HepG2 (cell line): Measurements from ENCODE around the gene GUCY2C. TPM values are rescaled to one million over a fixed set of nuclear protein-coding genes. Genes with fewer than 3 reads are reported as not detected.

Experiments
- ATAC-seq: fragments of 200-7000 bp; cut with Tn5 transposase; 3 replicates; pipeline ENCODE4 v1.9.1; 2020; ENCODE audit warnings: mild to moderate bottlenecking, moderate library complexity
- BruUV-seq: library from RNA; stranded (reverse); fragments of 400-500 nt; replicated peaks from 2 replicates; lab custom pipeline; 2021; lab: Mats Ljungman, UMichigan
- CTCF ChIA-PET: fragments of 300-600 bp; formaldehyde crosslinking; extraction: SDS; loops from one replicate; lab custom pipeline; 2021; ENCODE audit warnings: low total read pairs, inconsistent platforms, low intra/inter-chr PET ratio; lab: Yijun Ruan, JAX
- POLR2A ChIA-PET: fragments of 350-600 bp; sonication (Branson Sonifier 250); formaldehyde crosslinking; loops from one replicate; lab custom pipeline; 2020; ENCODE audit warnings: antibody characterized with exemption, inconsistent platforms; lab: Yijun Ruan, JAX
- DNase-seq: peaks from one replicate; pipeline ENCODE4 v3.0.0-alpha.2; 2015; ENCODE audit warnings: low spot score
- FAIRE-seq: peaks from 3 replicates; lab custom pipeline; 2011; peaks lifted over from hg19 to GRCh38; lab: Jason Lieb, UNC
- H2AFZ ChIP-seq: one replicate; pipeline ENCODE4 v1.6.1; 2011; ENCODE audit warnings: low read length, inconsistent platforms
- H3K27ac ChIP-seq: fragments of 300-600 bp; 3 replicates; pipeline ENCODE4 v1.8.0; 2011; ENCODE audit warnings: mixed run types, mild to moderate bottlenecking, mixed read lengths, low read length, inconsistent platforms; ENCODE audit not compliant: insufficient read depth; ENCODE audit errors: extremely low read length
- H3K27me3 ChIP-seq, 2 experiments: fragments of 200-600 bp in 1 of 2; 2 replicates in 1 of 2; 3 replicates in 1 of 2; pipeline versions ENCODE4 v1.6.0 to v1.8.0; 2011; ENCODE audit warnings: low read length in 2 of 2, mild to moderate bottlenecking in 2 of 2, moderate library complexity in 2 of 2, inconsistent platforms in 1 of 2; ENCODE audit not compliant: insufficient read depth in 2 of 2, control insufficient read depth in 1 of 2
- H3K36me3 ChIP-seq, 2 experiments: fragments of 200-600 bp in 1 of 2; replicated peaks in 1 of 2; 2 replicates in 1 of 2; 3 replicates in 1 of 2; pipeline versions ENCODE4 v1.5.1 to v1.8.0; 2011; ENCODE audit warnings: low read length in 2 of 2, inconsistent platforms in 1 of 2; ENCODE audit not compliant: insufficient read depth in 2 of 2, control insufficient read depth in 1 of 2
- H3K4me1 ChIP-seq: 2 replicates; pipeline ENCODE4 v1.5.1; 2012; ENCODE audit warnings: low read length, inconsistent platforms; ENCODE audit not compliant: insufficient read depth
- H3K4me2 ChIP-seq: 2 replicates; pipeline ENCODE4 v1.6.0; 2011; ENCODE audit warnings: low read depth, low read length, inconsistent platforms
- H3K4me3 ChIP-seq, 3 experiments: fragments of 200-600 bp in 1 of 3; sonication (generic), shearing (Covaris generic) in 1 of 3; replicated peaks in 1 of 3; 2 replicates each; pipeline ENCODE4 v1.5.1; 2011 to 2016; ENCODE audit warnings: low read length in 3 of 3, inconsistent platforms in 2 of 3, low read depth in 2 of 3, mild to moderate bottlenecking in 2 of 3, control low read depth in 1 of 3, mixed read lengths in 1 of 3; ENCODE audit not compliant: insufficient read depth in 1 of 3
- H3K79me2 ChIP-seq: one replicate; pipeline ENCODE4 v1.6.1; 2011; ENCODE audit warnings: low read length, inconsistent platforms; ENCODE audit not compliant: insufficient read depth
- H3K9ac ChIP-seq: 2 replicates; pipeline ENCODE4 v1.6.0; 2011; ENCODE audit warnings: mild to moderate bottlenecking, low read depth, low read length, inconsistent platforms; ENCODE audit not compliant: insufficient read depth
- H3K9me3 ChIP-seq: 2 replicates; pipeline ENCODE4 v1.5.1; 2012; ENCODE audit warnings: mild to moderate bottlenecking, low read length
- H4K20me1 ChIP-seq: 2 replicates; pipeline ENCODE4 v1.6.0; 2011; ENCODE audit warnings: inconsistent platforms, mild to moderate bottlenecking, low read length, moderate library complexity; ENCODE audit not compliant: insufficient read depth
- CBX5 ChIP-seq: sonication (generic); formaldehyde crosslinking; IDR thresholded peaks from 2 replicates; pipeline ENCODE4 v1.4.0; 2020; ENCODE audit warnings: missing genetic modification reagents, borderline replicate concordance
- FOXA3 ChIP-seq: IDR thresholded peaks from 2 replicates; pipeline ENCODE4 v1.6.1; 2016; ENCODE audit warnings: missing genetic modification reagents, missing compliant biosample characterization
- GTF3A ChIP-seq: sonication (generic); formaldehyde crosslinking; conservative IDR thresholded peaks from 2 replicates; pipeline ENCODE4 v1.4.0; 2020; ENCODE audit warnings: mild to moderate bottlenecking, missing genetic modification reagents
- KAT7 ChIP-seq: IDR thresholded peaks from 2 replicates; pipeline ENCODE4 v1.6.1; 2018; ENCODE audit warnings: borderline replicate concordance, missing compliant biosample characterization
- NFYB ChIP-seq: sonication (generic); formaldehyde crosslinking; IDR thresholded peaks from 2 replicates; pipeline ENCODE4 v1.4.0; 2020; ENCODE audit warnings: missing genetic modification reagents
- PHB2 ChIP-seq: fragments of 450-650 bp; IDR thresholded peaks from 2 replicates; pipeline ENCODE4 v1.6.1; 2018; ENCODE audit not compliant: partially characterized antibody
- RFX1 ChIP-seq: fragments of 450-650 bp; IDR thresholded peaks from 2 replicates; pipeline ENCODE4 v1.6.1; 2017
- ZNF431 ChIP-seq: sonication (generic); formaldehyde crosslinking; IDR thresholded peaks from 2 replicates; pipeline ENCODE4 v1.9.0; 2022; ENCODE audit warnings: missing genetic modification reagents, low read depth, mild to moderate bottlenecking, borderline replicate concordance
- ZZZ3 ChIP-seq: sonication (generic); formaldehyde crosslinking; IDR thresholded peaks from 2 replicates; pipeline ENCODE4 v1.4.0; 2020; ENCODE audit warnings: missing genetic modification reagents, mild to moderate bottlenecking, borderline replicate concordance
- WGBS: methylation state at CpG from one replicate; pipeline ENCODE4 v1.1.6; 2017; ENCODE audit warnings: low lambda C conversion rate; 5-methylcytosine and 5-hydroxymethylcytosine counted together
- in situ Hi-C: cut with HindIII; loops from 2 replicates; pipeline ENCODE4 v1.10.0; 2017; ENCODE audit warnings: low pct_unique_long_range_greater_than_20kb; ENCODE audit not compliant: extremely low pct_ligation_motif_present
- intact Hi-C: fragments of 100-400 bp; cut with micrococcal nuclease; formaldehyde crosslinking; loops from one replicate; pipeline ENCODE4 v1.10.0; 2022; ENCODE audit not compliant: unreplicated experiment
- polyA plus RNA-seq, 8 experiments: library from polyadenylated mRNA; depleted of rRNA in 3 of 8; stranded (reverse) in 7 of 8; unstranded in 1 of 8; fragments of >200 nt; fragmentation: Illumina TruSeq in 4 of 8; extraction: Trizol in 4 of 8; gene quantifications; 2 replicates each; pipeline versions ENCODE4 v1.2.1 to v1.2.3, GENCODE V29; 2011 to 2016; ENCODE audit warnings: low read depth in 4 of 8, missing spikeins in 1 of 8, mixed read lengths in 1 of 8; ENCODE audit not compliant: insufficient read depth in 1 of 8
- total RNA-seq, 5 experiments: library from RNA; depleted of rRNA; stranded (reverse); fragments of >200 nt; fragmentation: Illumina TruSeq; extraction: Trizol; gene quantifications; 2 replicates each; pipeline ENCODE4 v1.2.3, GENCODE V29; 2016; ENCODE audit warnings: low read depth in 1 of 5
- TF ChIP-seq, protein P1 (sequence below): sonication (generic); formaldehyde crosslinking; IDR thresholded peaks from 2 replicates; pipeline ENCODE4 v1.4.0; 2020; ENCODE audit warnings: missing genetic modification reagents
- TF ChIP-seq, protein P2 (sequence below): sonication (generic); formaldehyde crosslinking; IDR thresholded peaks from 2 replicates; pipeline ENCODE4 v1.5.1; 2020; ENCODE audit warnings: missing genetic modification reagents, mild to moderate bottlenecking, borderline replicate concordance
- TF ChIP-seq, protein P3 (sequence below): sonication (generic); formaldehyde crosslinking; IDR thresholded peaks from 2 replicates; pipeline ENCODE4 v1.9.0; 2022; ENCODE audit warnings: missing genetic modification reagents, mild to moderate bottlenecking, borderline replicate concordance
- TF ChIP-seq, protein P4 (sequence below): sonication (generic); formaldehyde crosslinking; IDR thresholded peaks from 2 replicates; pipeline ENCODE4 v1.4.0; 2020; ENCODE audit warnings: missing genetic modification reagents

GUCY2C gene
- total and polyA plus RNA-seq, 2 of the 13 experiments (the other 11 are each of a cell fraction or from before 2014, with no cell fraction given) = not detected

DNA sequence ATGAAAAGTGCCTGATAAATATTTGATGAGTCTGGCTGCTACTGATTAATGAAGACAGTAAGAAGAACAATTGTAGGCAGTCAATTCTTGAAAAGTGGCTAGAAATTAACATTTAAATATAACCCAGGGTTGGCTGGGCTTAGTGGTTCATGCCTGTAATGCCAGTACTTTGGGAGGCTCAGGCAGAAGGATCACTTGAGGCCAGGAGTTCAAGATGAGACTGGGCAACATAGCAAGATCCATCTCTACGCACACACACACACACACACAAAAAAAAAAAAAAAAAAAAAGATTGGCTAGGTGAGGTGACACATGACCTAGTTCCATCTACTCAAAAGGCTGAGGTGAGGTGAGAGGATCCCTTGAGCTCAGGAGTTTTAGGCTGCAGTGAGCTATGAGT, 120.8 kb downstream of the GUCY2C start:
- TF ChIP-seq, protein P1, sequence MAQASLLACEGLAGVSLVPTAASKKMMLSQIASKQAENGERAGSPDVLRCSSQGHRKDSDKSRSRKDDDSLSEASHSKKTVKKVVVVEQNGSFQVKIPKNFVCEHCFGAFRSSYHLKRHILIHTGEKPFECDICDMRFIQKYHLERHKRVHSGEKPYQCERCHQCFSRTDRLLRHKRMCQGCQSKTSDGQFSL (CRISPR knock-in tag) = no peak
- TF ChIP-seq, protein P2, sequence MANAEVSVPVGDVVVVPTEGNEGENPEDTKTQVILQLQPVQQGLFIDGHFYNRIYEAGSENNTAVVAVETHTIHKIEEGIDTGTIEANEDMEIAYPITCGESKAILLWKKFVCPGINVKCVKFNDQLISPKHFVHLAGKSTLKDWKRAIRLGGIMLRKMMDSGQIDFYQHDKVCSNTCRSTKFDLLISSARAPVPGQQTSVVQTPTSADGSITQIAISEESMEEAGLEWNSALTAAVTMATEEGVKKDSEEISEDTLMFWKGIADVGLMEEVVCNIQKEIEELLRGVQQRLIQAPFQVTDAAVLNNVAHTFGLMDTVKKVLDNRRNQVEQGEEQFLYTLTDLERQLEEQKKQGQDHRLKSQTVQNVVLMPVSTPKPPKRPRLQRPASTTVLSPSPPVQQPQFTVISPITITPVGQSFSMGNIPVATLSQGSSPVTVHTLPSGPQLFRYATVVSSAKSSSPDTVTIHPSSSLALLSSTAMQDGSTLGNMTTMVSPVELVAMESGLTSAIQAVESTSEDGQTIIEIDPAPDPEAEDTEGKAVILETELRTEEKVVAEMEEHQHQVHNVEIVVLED (CRISPR knock-in tag) = no peak
- TF ChIP-seq GTF3A (no peak), ZZZ3 (CRISPR knock-in tag) (no peak), ZNF431 (CRISPR knock-in tag) (no peak), RFX1 (no peak), PHB2 (no peak), NFYB (no peak), CBX5 (CRISPR knock-in tag) (no peak), FOXA3 (CRISPR knock-in tag) (no peak), KAT7 (no peak)
- TF ChIP-seq, protein P3, sequence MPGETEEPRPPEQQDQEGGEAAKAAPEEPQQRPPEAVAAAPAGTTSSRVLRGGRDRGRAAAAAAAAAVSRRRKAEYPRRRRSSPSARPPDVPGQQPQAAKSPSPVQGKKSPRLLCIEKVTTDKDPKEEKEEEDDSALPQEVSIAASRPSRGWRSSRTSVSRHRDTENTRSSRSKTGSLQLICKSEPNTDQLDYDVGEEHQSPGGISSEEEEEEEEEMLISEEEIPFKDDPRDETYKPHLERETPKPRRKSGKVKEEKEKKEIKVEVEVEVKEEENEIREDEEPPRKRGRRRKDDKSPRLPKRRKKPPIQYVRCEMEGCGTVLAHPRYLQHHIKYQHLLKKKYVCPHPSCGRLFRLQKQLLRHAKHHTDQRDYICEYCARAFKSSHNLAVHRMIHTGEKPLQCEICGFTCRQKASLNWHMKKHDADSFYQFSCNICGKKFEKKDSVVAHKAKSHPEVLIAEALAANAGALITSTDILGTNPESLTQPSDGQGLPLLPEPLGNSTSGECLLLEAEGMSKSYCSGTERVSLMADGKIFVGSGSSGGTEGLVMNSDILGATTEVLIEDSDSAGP = no peak
- TF ChIP-seq, protein P4, sequence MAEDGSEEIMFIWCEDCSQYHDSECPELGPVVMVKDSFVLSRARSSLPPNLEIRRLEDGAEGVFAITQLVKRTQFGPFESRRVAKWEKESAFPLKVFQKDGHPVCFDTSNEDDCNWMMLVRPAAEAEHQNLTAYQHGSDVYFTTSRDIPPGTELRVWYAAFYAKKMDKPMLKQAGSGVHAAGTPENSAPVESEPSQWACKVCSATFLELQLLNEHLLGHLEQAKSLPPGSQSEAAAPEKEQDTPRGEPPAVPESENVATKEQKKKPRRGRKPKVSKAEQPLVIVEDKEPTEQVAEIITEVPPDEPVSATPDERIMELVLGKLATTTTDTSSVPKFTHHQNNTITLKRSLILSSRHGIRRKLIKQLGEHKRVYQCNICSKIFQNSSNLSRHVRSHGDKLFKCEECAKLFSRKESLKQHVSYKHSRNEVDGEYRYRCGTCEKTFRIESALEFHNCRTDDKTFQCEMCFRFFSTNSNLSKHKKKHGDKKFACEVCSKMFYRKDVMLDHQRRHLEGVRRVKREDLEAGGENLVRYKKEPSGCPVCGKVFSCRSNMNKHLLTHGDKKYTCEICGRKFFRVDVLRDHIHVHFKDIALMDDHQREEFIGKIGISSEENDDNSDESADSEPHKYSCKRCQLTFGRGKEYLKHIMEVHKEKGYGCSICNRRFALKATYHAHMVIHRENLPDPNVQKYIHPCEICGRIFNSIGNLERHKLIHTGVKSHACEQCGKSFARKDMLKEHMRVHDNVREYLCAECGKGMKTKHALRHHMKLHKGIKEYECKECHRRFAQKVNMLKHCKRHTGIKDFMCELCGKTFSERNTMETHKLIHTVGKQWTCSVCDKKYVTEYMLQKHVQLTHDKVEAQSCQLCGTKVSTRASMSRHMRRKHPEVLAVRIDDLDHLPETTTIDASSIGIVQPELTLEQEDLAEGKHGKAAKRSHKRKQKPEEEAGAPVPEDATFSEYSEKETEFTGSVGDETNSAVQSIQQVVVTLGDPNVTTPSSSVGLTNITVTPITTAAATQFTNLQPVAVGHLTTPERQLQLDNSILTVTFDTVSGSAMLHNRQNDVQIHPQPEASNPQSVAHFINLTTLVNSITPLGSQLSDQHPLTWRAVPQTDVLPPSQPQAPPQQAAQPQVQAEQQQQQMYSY = no peak

More for the DNA sequence above, 120.8 kb downstream of the GUCY2C start:
- ATAC-seq (no peak), DNase-seq (no peak), FAIRE-seq (no peak)
- Histone ChIP-seq H3K9ac (no peak overlapping the region), H3K4me1 (no peaks in the 10 kb centered on the region), H3K79me2 (no peaks in the 10 kb centered on the region), H3K9me3 (no peaks in the 10 kb centered on the region), H3K27ac (no peak overlapping the region), H3K27me3 (no peaks in the 10 kb centered on the region), H4K20me1 (no peaks in the 10 kb centered on the region), H3K4me3 (no peak overlapping the region), H3K36me3 (no peaks in the 10 kb centered on the region), H2AFZ (no peak overlapping the region), H3K4me2 (no peak overlapping the region)
- ChIA-PET CTCF (no interaction called here), POLR2A (no interaction called here)
- 11% methylated on average over 1 of the region's 1 CpG for WGBS
- in situ Hi-C loops = no loop called here
- intact Hi-C loops = no loop called here
- no TSS peak for BruUV-seq
